Brain microvascular endothelial cell (primary cell): ENCODE results near the gene CFAP70.

Source experiments
- DNase-seq: peaks from one replicate; pipeline ENCODE4 v3.0.0-alpha.2; 2020
- H3K27ac ChIP-seq: fragments of 250-450 bp; sonication (Bioruptor Pico); 2 replicates; pipeline ENCODE4 v1.5.1; 2020; ENCODE audit warnings: mild to moderate bottlenecking, moderate library complexity
- H3K27me3 ChIP-seq: fragments of 250-450 bp; sonication (Bioruptor Pico); replicated peaks from 2 replicates; pipeline ENCODE4 v1.5.1; 2020; ENCODE audit warnings: mild to moderate bottlenecking
- H3K36me3 ChIP-seq: fragments of 250-450 bp; sonication (Bioruptor Pico); replicated peaks from 2 replicates; pipeline ENCODE4 v1.5.1; 2020; ENCODE audit warnings: mild to moderate bottlenecking
- H3K4me3 ChIP-seq: 2 replicates; pipeline ENCODE4 v1.5.1; 2011; ENCODE audit warnings: low read depth, mild to moderate bottlenecking, control low read depth, low read length, moderate library complexity
- CTCF ChIP-seq: IDR thresholded peaks from 2 replicates; pipeline ENCODE4 v1.5.1; 2011; ENCODE audit warnings: low read depth, mild to moderate bottlenecking, moderate library complexity, low read length, control low read depth, inconsistent platforms; ENCODE audit errors: missing control alignments
- in situ Hi-C: cut with HindIII; loops from 2 replicates; pipeline ENCODE4 v1.10.0; 2017; ENCODE audit warnings: low sequenced_read_pairs, low pct_ligation_motif_present

Gene CFAP70

DNA sequence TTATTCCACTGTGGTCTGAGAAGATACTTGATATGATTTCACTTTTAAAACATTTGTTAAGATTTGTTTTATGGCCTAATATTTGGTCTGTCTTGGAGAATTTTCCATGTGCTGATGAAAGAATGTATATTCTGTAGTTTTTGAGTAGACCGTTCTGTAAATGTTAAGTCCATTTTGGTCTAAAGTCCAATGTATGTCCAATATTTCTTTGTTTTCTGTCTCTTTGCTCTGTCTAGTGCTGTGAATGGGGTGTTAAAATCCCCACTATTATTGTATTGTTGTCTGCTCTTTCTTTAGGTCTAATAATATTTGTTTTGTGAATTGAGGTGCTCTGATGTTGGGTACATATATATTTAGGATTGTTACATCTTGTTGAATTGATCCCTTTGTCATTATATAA lies 142.9 kb downstream of the CFAP70 start:
- TF ChIP-seq CTCF = no peak
- DNase-seq = no peak
- in situ Hi-C loops = no loop called here
- Histone ChIP-seq H3K27me3 (no peaks in the 10 kb centered on the region), H3K4me3 (no peak overlapping the region), H3K36me3 (peaks cover 3% of the 10 kb centered on the region), H3K27ac (no peak overlapping the region)

DNA sequence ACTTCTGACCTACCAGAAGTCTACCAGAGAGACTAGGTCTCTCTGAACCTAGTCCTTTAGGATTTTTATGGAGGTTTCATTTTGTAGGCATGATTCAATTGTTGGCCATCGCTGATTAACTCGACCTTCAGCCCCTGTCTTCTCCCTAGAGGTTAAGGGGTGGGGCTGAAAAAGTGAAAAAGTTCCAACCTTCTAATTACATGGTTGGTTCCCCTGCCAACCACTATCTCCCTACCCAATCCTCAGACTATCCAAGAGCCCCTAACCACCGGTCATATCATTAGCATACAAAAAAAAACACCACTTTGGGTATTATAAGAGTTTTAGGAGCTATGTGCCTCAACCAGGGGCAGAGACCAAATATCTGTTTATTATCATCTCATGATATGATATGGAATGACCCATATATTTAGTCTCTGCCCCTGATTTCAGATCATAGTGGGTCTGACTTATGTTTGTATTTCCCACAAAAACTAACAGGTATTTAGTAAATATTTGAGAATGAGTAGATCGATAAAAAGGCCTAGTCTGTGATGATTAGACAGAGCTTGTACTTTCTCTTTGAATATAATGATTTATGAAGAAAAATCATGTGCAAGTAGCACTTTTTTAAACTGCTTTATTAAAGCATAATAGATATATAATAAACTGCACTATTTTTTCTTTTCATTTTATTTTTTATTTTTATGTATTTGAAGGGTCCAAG lies 147.4 kb downstream of the CFAP70 start:
- in situ Hi-C loops = no loop called here
- no peak for TF ChIP-seq CTCF
- no peak overlapping the region for H3K4me3 ChIP-seq

GRCh38 chr10:73210395-73211105 lies 148.1 kb downstream of the CFAP70 start:
- in situ Hi-C loops = no loop called here
- Histone ChIP-seq H3K27me3 (no peaks in the 10 kb centered on the region), H3K36me3 (peaks cover 3% of the 10 kb centered on the region), H3K27ac (no peak overlapping the region), H3K4me3 (no peak overlapping the region)
- no peak for DNase-seq
- TF ChIP-seq CTCF = no peak

More for the DNA sequence above, 147.4 kb downstream of the CFAP70 start:
- peaks cover 3% of the 10 kb centered on the region for H3K36me3 ChIP-seq
- H3K27me3 ChIP-seq = no peaks in the 10 kb centered on the region
- no peak for DNase-seq
- H3K27ac ChIP-seq = no peak overlapping the region

- Histone ChIP-seq H3K4me3 (no peak overlapping the region), H3K27me3 (no peaks in the 10 kb centered on the region), H3K27ac (no peak overlapping the region), H3K36me3 (peaks cover 3% of the 10 kb centered on the region)
- in situ Hi-C loops = no loop called here
- TF ChIP-seq CTCF = no peak
- peak; percentile 25 for DNase-seq
Measured at GRCh38 chr10:73209705-73210104, 149.0 kb downstream of the CFAP70 start.

DNA sequence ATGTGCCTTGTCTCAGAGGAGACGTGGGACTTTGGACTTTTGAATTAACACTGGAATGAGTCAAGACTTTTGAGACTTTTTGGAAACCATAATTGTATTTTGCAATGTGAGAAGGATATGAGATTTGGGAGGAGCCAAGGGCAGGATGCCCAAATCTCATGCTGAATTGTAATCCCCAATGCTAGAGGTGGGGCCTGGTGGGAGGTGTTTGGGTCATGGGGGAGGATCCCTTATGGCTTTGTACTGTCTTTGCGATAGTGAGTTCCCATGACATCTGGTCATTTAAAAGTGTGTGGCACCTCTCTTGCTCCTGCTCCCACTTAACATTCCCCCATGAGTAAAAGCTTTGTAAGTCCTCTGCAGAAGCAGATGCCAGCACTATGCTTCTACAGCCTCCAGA lies 150.8 kb downstream of the CFAP70 start:
- H3K27me3 ChIP-seq = no peaks in the 10 kb centered on the region
- peaks cover 3% of the 10 kb centered on the region for H3K36me3 ChIP-seq
- TF ChIP-seq CTCF = no peak
- DNase-seq = no peak
- H3K27ac ChIP-seq = no peak overlapping the region
- in situ Hi-C loops = no loop called here
- no peak overlapping the region for H3K4me3 ChIP-seq
